ENCODE data around the gene PLAAT3.

GRCh38 chr11:63557570-63557969 lies 56.7 kb downstream of the PLAAT3 start:
- TF ChIP-seq CTCF (IDR thresholded peaks at IDR 0.05): no peak
- TF ChIP-seq POLR2A (IDR thresholded peaks at IDR 0.05): no peak

All from adrenal gland (tissue), 5 donors.